Measurements from ENCODE around the gene MLH3. TPM values are rescaled to one million over a fixed set of nuclear protein-coding genes. Genes with fewer than 3 reads are reported as not detected.
A peak's percentile ranks its signal among the peaks of the same experiment; 100 is the strongest.

MLH3 gene
- total and polyA plus RNA-seq, 2 experiments from 2014 or later, result 10.8 to 12.3 TPM

DNA sequence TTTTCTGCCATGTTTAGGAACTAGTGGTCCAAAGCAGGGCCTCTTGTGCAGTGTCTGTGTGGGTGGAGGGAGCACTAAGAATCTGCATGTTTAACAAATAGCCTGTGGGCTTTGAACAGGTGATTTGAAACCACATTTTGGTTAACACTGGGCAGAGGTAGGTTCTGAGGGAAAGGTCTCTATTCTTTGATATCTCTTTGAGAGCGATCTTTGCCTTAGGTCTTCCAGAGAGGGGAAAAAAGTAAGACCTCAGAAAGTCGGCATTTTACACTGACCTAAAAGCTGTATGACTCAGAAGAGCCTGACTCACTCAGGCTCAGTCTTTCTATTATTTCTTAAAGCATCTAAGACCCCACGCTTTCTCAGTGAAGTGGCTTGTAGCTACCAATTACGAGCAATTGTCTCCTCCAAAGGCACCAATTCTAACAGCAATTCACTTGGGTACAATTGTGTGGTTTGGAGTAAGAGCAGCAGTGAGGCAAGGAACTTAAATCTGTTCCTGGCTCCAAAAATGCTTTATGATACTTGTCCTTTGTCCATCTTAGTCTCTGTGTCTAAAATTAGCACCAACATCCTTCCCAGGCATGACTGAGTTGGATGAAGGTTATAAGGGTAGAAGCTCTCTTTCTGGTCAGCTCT is 39.8 kb downstream of the MLH3 start:
- Histone ChIP-seq H3K9ac (peak overlapping the region; percentile 29), H3K4me2 (ENCODE audit: unreplicated experiment) (peak overlapping the region; percentile 81), H3K27me3 (replicated peaks; ENCODE audit: insufficient read depth) (no peaks in the 10 kb centered on the region), H3K9me2 (ENCODE audit: insufficient read depth) (no peaks in the 10 kb centered on the region), H3K79me2 (ENCODE audit: insufficient read depth) (0 out of 2 replicates have a peak, but pooled peaks cover 11% of the 10 kb centered on the region), H3K4me3 (0 out of 2 replicates have a peak overlapping the region, but pooled peaks have one; percentile 13), H3K9me3 (ENCODE audit: low read depth) (no peaks in the 10 kb centered on the region), H3K4me1 (ENCODE audit: insufficient read depth) (peaks cover 28% of the 10 kb centered on the region), H2AFZ (peak overlapping the region; percentile 15; the same call in 1 of the 2 replicates), H3F3A (ENCODE audit: insufficient read depth) (peaks cover 42% of the 10 kb centered on the region), H3K36me3 (ENCODE audit: low read depth) (peaks cover 38% of the 10 kb centered on the region), H3K27ac (peak overlapping the region; percentile 63), H4K20me1 (ENCODE audit: insufficient read depth) (no peaks in the 10 kb centered on the region)
- 22 to 28% methylated on average over 4 of the region's 4 CpGs for WGBS, 2 experiments (ENCODE audit: low coverage in 1 of 2, low lambda C conversion rate in 2 of 2, missing lambda C conversion rate in 2 of 2)
- in situ Hi-C loops (cut with MboI), result no loop called here
- peak; percentile 87 for DNase-seq
- TF ChIP-seq EZH2phosphoT487 (IDR thresholded peaks at IDR 0.05; ENCODE audit: insufficient read depth, low read depth) (no peak), EZH2 (IDR thresholded peaks at IDR 0.05; ENCODE audit: insufficient read depth, poor library complexity, severe bottlenecking) (no peak)

DNA sequence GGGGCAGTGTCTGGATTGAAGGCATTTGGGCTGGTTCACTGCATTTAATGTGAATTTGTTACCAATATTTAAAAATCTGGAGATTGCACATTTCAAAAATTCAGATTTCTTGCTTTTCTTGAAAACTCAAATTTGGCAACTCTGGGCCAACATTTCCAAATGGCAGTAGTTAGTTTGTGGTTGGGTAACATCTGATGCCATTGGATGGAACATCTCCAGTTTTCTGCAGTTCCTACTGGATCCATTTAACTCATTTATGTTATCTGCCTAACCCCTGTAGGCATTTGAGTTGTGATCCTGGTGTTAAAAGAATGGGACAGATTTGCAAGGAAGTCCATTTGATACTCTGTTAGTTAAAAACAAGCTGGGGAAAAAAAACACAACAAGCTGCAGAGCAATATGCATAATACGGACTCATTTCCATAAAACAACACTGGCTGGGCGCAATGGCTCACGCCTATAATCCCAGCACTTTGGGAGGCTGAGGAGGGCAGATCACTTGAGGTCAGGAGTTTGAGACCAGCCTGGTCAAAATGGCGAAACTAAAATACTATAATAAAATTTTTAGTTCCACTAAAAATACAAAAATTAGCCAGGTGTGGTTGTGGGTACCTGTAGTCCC is 40.7 kb downstream of the MLH3 start:
- Histone ChIP-seq H3K4me3 (no peak overlapping the region), H3K9ac (peak overlapping the region; percentile 29; the same call in 1 of the 2 replicates), H3K27ac (peak overlapping the region; percentile 63), H2AFZ (no peak overlapping the region), H3K4me1 (ENCODE audit: insufficient read depth) (peaks cover 28% of the 10 kb centered on the region), H3K9me3 (ENCODE audit: low read depth) (no peaks in the 10 kb centered on the region), H3K27me3 (replicated peaks; ENCODE audit: insufficient read depth) (no peaks in the 10 kb centered on the region), H3K4me2 (ENCODE audit: unreplicated experiment) (peak overlapping the region; percentile 81), H3F3A (ENCODE audit: insufficient read depth) (peaks cover 42% of the 10 kb centered on the region), H3K36me3 (ENCODE audit: low read depth) (peaks cover 36% of the 10 kb centered on the region), H3K79me2 (ENCODE audit: insufficient read depth) (peaks cover 20% of the 10 kb centered on the region; the same call in 1 of the 2 replicates), H4K20me1 (ENCODE audit: insufficient read depth) (no peaks in the 10 kb centered on the region), H3K9me2 (ENCODE audit: insufficient read depth) (no peaks in the 10 kb centered on the region)
- 95 to 97% methylated on average over 4 of the region's 4 CpGs for WGBS, 2 experiments (ENCODE audit: low coverage in 1 of 2, low lambda C conversion rate in 2 of 2, missing lambda C conversion rate in 2 of 2)
- in situ Hi-C loops (cut with MboI), result no loop called here
- DNase-seq, result peak; percentile 51
- TF ChIP-seq EZH2phosphoT487 (IDR thresholded peaks at IDR 0.05; ENCODE audit: insufficient read depth, low read depth) (no peak), EZH2 (IDR thresholded peaks at IDR 0.05; ENCODE audit: insufficient read depth, poor library complexity, severe bottlenecking) (no peak)

DNA sequence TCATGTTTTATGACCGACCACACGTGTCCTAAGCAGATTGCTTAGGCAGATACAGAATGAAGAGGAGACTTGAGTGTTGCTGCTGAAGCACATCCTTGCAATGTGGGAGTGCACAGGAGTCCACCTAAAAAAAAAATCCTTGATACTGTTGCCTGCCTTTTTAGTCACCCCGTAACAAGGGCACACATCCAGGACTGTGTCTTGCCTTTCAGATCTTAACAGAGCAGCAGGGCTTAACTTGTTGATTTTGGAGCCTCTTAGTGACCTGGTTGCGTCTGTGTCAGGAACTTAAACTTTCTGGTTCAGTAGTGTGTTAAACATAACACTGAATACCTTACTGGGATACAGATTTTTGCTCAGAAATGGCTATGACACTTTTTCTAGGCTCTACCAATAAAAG is 42.1 kb downstream of the MLH3 start:
- WGBS, 2 experiments (ENCODE audit: low coverage in 1 of 2, low lambda C conversion rate in 2 of 2, missing lambda C conversion rate in 2 of 2), result 89% methylated on average over 4 of the region's 4 CpGs
- no peak for TF ChIP-seq EZH2phosphoT487 (IDR thresholded peaks at IDR 0.05; ENCODE audit: insufficient read depth, low read depth)
- TF ChIP-seq EZH2 (IDR thresholded peaks at IDR 0.05; ENCODE audit: insufficient read depth, poor library complexity, severe bottlenecking), result no peak
- Histone ChIP-seq H3K9me3 (ENCODE audit: low read depth) (no peaks in the 10 kb centered on the region), H4K20me1 (ENCODE audit: insufficient read depth) (no peaks in the 10 kb centered on the region), H3K27me3 (replicated peaks; ENCODE audit: insufficient read depth) (no peaks in the 10 kb centered on the region), H3K4me2 (ENCODE audit: unreplicated experiment) (no peak overlapping the region), H3K79me2 (ENCODE audit: insufficient read depth) (peaks cover 33% of the 10 kb centered on the region), H3K36me3 (ENCODE audit: low read depth) (peaks cover 36% of the 10 kb centered on the region), H3K4me1 (ENCODE audit: insufficient read depth) (peaks cover 35% of the 10 kb centered on the region), H3K4me3 (no peak overlapping the region), H2AFZ (no peak overlapping the region), H3K27ac (no peak overlapping the region), H3F3A (ENCODE audit: insufficient read depth) (peaks cover 42% of the 10 kb centered on the region), H3K9me2 (ENCODE audit: insufficient read depth) (no peaks in the 10 kb centered on the region), H3K9ac (no peak overlapping the region)
- DNase-seq, result no peak
- in situ Hi-C loops (cut with MboI), result no loop called here

DNA sequence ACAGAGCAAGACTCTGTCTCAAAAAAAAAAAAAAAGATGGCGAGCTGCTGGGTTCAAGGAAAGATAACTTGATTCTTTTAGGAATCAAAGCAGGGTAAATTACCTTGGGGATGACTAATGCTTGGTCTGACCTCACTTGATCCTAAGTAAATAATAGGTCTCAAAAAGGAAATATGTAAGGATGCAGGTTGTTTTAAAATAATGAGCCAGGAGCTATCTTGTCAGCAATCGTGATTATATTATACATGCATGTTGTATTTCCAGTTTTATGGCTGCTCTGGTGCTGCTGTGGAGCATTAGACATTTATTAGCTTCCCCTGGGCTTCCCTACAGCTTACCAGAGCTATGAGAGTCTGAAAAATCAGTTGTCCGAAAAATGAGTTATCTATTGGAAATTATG is 45.9 kb downstream of the MLH3 start:
- no peak for DNase-seq
- Histone ChIP-seq H3K4me2 (ENCODE audit: unreplicated experiment) (no peak overlapping the region), H3K9me2 (ENCODE audit: insufficient read depth) (no peaks in the 10 kb centered on the region), H3K36me3 (ENCODE audit: low read depth) (peaks cover 36% of the 10 kb centered on the region), H2AFZ (no peak overlapping the region), H3K27me3 (replicated peaks; ENCODE audit: insufficient read depth) (no peaks in the 10 kb centered on the region), H3K9ac (no peak overlapping the region), H3K79me2 (ENCODE audit: insufficient read depth) (peaks cover 48% of the 10 kb centered on the region), H4K20me1 (ENCODE audit: insufficient read depth) (no peaks in the 10 kb centered on the region), H3K27ac (no peak overlapping the region), H3F3A (ENCODE audit: insufficient read depth) (peaks cover 16% of the 10 kb centered on the region), H3K9me3 (ENCODE audit: low read depth) (no peaks in the 10 kb centered on the region), H3K4me1 (ENCODE audit: insufficient read depth) (peaks cover 15% of the 10 kb centered on the region), H3K4me3 (no peak overlapping the region)
- WGBS, 2 experiments (ENCODE audit: low coverage in 1 of 2, low lambda C conversion rate in 2 of 2, missing lambda C conversion rate in 2 of 2), result 99% methylated on average over 3 of the region's 3 CpGs
- in situ Hi-C loops (cut with MboI), result no loop called here
- no peak for TF ChIP-seq EZH2 (IDR thresholded peaks at IDR 0.05; ENCODE audit: insufficient read depth, poor library complexity, severe bottlenecking)
